ENCODE results near the gene SCCPDH. TPM values are rescaled to one million over a fixed set of nuclear protein-coding genes. Genes with fewer than 3 reads are reported as not detected.
"Not testable (repeated sequence)": the region's sequence is repeated elsewhere in the genome, so short reads cannot be mapped to it uniquely, and the experiment has no call there.

The SCCPDH gene
- total RNA-seq, 1 donor from 2014 or later, result 2.8 TPM

DNA sequence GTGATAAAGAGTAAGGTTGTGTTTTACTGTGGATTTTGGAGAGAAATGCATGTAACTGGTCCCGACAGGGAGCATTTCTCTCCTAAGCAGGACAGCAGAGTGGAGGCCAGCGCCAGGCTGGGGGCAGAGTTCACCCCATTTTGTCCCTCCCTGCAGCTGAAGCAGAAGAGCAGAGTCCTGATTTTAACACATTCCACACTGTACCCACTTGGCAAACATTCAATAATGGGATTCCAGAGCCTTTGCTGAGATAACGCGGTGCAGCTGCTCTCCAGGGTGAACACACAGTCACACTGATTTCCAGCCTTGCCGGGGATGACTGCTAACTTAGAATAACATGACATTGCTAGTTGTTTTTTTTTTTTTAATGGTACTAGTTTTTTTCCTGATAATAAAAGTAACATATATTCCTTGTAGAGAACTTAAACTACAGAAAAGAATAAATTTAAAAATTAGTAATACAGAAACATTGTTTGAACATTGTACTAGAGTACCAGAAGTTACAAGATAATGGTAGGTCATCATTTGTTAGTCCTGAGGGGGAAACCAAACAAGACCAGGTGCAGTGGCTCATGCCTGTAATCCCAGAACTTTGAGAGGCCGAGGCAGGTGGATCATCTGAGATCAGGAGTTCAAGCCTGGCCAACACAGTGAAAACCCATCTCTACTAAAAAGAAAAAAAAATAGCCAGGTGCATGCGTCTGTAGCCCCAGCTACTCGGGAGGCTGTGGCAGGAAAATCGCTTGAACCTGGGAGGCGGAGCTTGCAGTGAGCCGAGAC lies 77.2 kb downstream of the SCCPDH start:
- ATAC-seq, result no peak

DNA sequence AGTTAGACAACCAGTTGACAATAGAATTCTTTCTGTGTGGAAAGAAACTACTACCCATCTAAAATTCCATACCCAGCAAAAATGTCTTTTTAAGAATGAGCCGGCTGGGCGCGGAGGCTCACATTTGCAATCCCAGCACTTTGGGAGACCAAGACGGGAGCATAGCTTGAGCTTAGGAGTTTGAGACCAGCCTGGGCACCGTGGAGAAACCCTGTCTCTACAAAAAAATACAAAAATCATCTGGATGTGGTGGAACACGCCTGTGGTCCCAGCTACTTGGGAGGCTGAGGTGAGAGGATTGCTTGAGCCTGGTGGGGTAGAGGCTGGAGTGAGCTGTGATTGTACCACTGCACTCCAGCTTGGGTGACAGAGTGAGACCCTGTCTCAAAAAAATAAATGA lies 79.2 kb downstream of the SCCPDH start:
- no peak for ATAC-seq

- no peak for ATAC-seq
Observed at GRCh38 chr1:246803883-246804282, 79.7 kb downstream of the SCCPDH start.

GRCh38 chr1:246805135-246805716 lies 81.0 kb downstream of the SCCPDH start:
- ATAC-seq, result no peak

- no peak for ATAC-seq
Observed at GRCh38 chr1:246809473-246809872, 85.3 kb downstream of the SCCPDH start.

DNA sequence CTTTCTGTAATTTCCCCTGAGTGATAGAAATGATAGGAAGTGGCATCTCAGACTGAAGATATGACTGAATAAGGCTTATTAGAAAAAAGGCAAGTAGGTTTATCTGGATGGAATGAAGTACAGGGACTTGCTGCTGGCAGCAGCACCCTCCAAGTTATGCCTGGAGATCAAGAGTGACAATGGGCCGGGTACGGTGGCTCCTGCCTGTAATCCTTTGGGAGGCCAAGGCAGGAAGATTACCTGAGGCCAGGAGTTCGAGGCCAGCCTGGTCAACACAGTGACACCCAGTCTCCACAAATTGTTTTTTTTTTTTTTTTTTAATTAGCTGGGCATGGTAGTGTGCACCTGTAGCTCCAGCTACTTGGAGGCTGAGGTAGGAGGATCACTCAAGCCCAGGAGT lies 87.8 kb downstream of the SCCPDH start:
- ATAC-seq, result no peak

- not testable (repeated sequence) for ATAC-seq
Observed at GRCh38 chr1:246813325-246813724, 89.1 kb downstream of the SCCPDH start.

DNA sequence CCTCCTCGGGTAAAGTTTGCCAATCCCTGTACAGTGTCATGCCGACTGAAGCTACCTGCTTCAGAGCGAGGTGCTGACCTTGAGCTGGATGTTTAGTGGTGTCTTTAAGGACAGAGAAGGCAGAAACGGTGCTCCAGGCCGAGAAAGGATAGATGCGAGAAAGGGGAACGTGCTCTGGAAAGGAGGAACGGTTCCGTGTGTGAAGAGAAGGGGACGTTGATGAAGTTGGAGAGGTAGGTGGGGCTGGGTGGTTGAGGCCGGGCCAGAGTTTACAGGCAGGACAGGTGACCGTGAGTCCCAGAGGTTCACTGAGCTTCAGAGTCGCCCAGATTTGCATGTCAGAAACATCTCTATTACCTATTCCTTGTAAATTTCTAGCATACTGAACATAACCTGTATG lies 90.7 kb downstream of the SCCPDH start:
- ATAC-seq, result no peak

GRCh38 chr1:246815693-246816270 lies 91.6 kb downstream of the SCCPDH start:
- no peak for ATAC-seq

Other genes starting within 250 kb of the SCCPDH start
- 6.9 TPM for gene SMYD3, start 217.1 kb upstream of the SCCPDH start, total RNA-seq
- gene TFB2M, start 158.1 kb upstream of the SCCPDH start, total RNA-seq, result 8.2 TPM
- gene CNST, start 158.0 kb upstream of the SCCPDH start, total RNA-seq, result 13.5 TPM
- gene AHCTF1, start 207.5 kb downstream of the SCCPDH start, total RNA-seq, result 15.8 TPM